ENCODE results near the gene PIP5K1C.

The PIP5K1C gene

GRCh38 chr19:3694361-3695123, 5.7 kb downstream of the PIP5K1C start:
- TF ChIP-seq, protein P1, sequence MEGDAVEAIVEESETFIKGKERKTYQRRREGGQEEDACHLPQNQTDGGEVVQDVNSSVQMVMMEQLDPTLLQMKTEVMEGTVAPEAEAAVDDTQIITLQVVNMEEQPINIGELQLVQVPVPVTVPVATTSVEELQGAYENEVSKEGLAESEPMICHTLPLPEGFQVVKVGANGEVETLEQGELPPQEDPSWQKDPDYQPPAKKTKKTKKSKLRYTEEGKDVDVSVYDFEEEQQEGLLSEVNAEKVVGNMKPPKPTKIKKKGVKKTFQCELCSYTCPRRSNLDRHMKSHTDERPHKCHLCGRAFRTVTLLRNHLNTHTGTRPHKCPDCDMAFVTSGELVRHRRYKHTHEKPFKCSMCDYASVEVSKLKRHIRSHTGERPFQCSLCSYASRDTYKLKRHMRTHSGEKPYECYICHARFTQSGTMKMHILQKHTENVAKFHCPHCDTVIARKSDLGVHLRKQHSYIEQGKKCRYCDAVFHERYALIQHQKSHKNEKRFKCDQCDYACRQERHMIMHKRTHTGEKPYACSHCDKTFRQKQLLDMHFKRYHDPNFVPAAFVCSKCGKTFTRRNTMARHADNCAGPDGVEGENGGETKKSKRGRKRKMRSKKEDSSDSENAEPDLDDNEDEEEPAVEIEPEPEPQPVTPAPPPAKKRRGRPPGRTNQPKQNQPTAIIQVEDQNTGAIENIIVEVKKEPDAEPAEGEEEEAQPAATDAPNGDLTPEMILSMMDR (IDR thresholded peaks at IDR 0.05; ENCODE audit: poor library complexity, severe bottlenecking), result no peak
- no peaks in the 10 kb centered on the region for H3K27me3 ChIP-seq (ENCODE audit: insufficient read depth, poor library complexity, severe bottlenecking)
- no peak overlapping the region for H3K4me3 ChIP-seq (ENCODE audit: severe bottlenecking)
- no peak overlapping the region for H3K27ac ChIP-seq (ENCODE audit: poor library complexity, severe bottlenecking)
- no peaks in the 10 kb centered on the region for H3K9me3 ChIP-seq (ENCODE audit: severe bottlenecking)
- DNase-seq (ENCODE audit: low spot score) (no peak), ATAC-seq (ENCODE audit: low read depth) (no peak)
- H3K36me3 ChIP-seq (ENCODE audit: low read depth), result no peaks in the 10 kb centered on the region
- H3K4me1 ChIP-seq (ENCODE audit: insufficient read depth, poor library complexity, severe bottlenecking), result no peaks in the 10 kb centered on the region

DNA sequence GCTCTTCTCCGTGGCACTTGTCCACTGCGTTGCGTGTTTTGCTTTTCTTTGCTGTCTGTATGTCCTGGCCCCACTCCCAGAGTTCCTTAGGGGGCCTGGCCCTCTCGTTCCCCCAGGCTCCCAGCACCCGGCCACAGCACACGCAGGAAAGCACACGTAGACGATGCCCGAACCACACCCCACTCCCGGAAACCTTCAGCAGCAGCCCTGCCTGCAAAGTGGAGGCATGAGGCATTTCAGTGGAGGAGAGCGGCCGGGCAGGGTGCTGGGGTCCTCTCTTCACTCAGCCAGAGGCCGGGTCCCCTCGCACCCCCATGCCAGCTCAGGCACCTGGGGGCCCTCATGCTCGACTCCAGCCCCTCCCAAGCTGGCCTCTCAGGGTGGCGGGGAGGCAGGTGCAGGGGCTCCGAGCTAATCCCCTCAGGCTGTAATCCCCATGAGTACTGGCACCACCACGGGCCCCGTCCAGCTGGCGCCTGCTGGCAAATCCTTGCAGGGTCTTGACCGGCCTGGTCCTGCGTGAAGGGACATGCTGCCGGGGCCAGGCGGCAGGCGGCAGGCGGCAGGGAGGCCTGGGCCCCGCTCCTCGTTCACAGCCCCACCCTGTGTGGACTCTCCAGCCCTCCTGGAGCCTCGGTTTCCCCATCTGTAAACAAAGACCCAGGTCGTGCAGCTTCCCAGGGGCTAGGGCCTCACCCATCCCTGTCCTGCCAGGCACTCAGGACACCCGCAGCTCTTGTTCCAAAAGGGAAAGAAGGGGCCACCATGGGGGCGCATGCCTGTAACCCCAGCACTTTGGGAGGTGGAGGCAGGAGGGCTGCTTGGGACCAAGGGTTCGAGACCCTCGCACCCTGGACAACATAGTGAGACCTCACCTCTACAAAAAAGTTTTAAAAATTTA, 7.0 kb downstream of the PIP5K1C start:
- Histone ChIP-seq H3K27me3 (ENCODE audit: insufficient read depth, poor library complexity, severe bottlenecking) (no peaks in the 10 kb centered on the region), H3K27ac (ENCODE audit: poor library complexity, severe bottlenecking) (no peak overlapping the region), H3K36me3 (ENCODE audit: low read depth) (no peaks in the 10 kb centered on the region), H3K4me1 (ENCODE audit: insufficient read depth, poor library complexity, severe bottlenecking) (no peaks in the 10 kb centered on the region), H3K4me3 (ENCODE audit: severe bottlenecking) (no peak overlapping the region), H3K9me3 (ENCODE audit: severe bottlenecking) (no peaks in the 10 kb centered on the region)
- no peak for ATAC-seq (ENCODE audit: low read depth)
- DNase-seq (ENCODE audit: low spot score), result no peak
- TF ChIP-seq, protein P1 (IDR thresholded peaks at IDR 0.05; ENCODE audit: poor library complexity, severe bottlenecking), result no peak

DNA sequence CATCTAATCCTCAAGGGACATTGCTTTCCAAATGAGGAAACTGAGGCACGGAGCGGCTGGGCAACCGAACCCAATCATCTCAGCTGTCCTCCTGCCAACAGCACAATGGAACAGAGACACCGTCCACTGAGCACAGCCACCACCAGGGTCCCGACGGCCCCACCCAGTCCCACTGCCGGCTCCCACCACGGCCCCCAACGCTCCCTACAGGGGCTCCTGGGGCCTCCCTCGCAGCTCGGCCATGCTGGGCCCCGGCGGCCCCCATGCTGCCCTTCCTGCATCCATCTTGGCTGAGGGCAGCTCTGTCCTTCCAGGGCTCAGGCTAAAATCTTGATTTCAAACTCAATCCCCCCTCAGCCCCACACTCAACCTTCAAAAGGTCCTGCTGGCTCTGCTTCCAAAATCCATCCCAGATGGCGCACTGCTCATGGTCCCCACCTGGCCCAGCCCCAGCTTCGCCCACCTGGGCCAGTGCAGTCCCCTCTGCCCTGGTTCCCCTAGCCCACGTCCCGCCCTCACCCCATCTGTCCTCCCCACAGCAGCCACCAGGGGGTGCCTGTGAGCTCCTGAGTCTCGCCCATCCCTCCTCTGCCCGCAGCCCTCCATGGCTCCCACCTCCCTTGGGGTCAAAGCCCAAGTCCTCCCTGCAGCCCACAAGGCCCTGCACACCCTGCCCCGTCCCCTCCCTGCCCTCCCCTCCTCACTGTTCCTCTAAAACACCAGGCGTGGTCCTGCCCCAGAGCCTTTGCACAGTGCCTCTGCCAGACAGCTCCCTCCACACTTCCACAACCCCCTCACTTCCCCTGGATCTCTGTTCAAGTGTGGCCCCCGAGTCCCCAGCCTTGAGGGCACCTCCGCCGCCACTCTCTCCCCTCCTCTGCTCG, 7.9 kb downstream of the PIP5K1C start:
- no peak for DNase-seq (ENCODE audit: low spot score)
- no peak overlapping the region for H3K27ac ChIP-seq (ENCODE audit: poor library complexity, severe bottlenecking)
- H3K36me3 ChIP-seq (ENCODE audit: low read depth), result no peaks in the 10 kb centered on the region
- no peaks in the 10 kb centered on the region for H3K9me3 ChIP-seq (ENCODE audit: severe bottlenecking)
- H3K27me3 ChIP-seq (ENCODE audit: insufficient read depth, poor library complexity, severe bottlenecking), result no peaks in the 10 kb centered on the region
- no peaks in the 10 kb centered on the region for H3K4me1 ChIP-seq (ENCODE audit: insufficient read depth, poor library complexity, severe bottlenecking)
- ATAC-seq (ENCODE audit: low read depth), result no peak
- TF ChIP-seq, protein P1 (IDR thresholded peaks at IDR 0.05; ENCODE audit: poor library complexity, severe bottlenecking), result peak; percentile 37
- H3K4me3 ChIP-seq (ENCODE audit: severe bottlenecking), result no peak overlapping the region

DNA sequence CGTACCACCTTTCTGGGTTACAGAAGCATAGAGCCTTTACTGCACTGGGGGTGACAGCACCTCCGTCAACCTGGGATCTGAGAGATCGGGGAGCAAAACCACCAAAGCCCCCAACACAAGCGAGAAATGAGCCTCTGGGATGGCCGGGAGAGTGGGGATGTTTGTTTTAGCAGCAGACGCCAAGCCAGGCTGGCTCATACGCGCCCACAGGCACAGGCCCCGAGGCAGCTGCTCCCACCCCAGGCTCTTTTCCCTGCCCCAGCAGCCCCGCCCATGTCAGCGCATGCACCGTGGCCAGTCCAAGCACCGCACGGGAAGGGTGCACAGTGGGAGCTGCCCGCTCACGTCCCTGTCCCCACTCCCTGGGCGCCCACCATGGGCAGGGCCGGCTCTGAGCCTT, 8.5 kb downstream of the PIP5K1C start:
- Histone ChIP-seq H3K9me3 (ENCODE audit: severe bottlenecking) (no peaks in the 10 kb centered on the region), H3K4me1 (ENCODE audit: insufficient read depth, poor library complexity, severe bottlenecking) (no peaks in the 10 kb centered on the region), H3K27me3 (ENCODE audit: insufficient read depth, poor library complexity, severe bottlenecking) (no peaks in the 10 kb centered on the region), H3K27ac (ENCODE audit: poor library complexity, severe bottlenecking) (no peak overlapping the region), H3K36me3 (ENCODE audit: low read depth) (no peaks in the 10 kb centered on the region), H3K4me3 (ENCODE audit: severe bottlenecking) (no peak overlapping the region)
- TF ChIP-seq, protein P1 (IDR thresholded peaks at IDR 0.05; ENCODE audit: poor library complexity, severe bottlenecking), result no peak
- ATAC-seq (ENCODE audit: low read depth) (no peak), DNase-seq (ENCODE audit: low spot score) (no peak)

Measured in RWPE2 (cell line).